Esophagus muscularis mucosa (tissue), 3 donors: ENCODE measurements around the gene IRF4.

Source experiments
- CTCF ChIP-seq, 3 experiments: fragments of 200-600 bp in 2 of 3; fragments of 450-650 bp in 1 of 3; sonication (generic) in 2 of 3; IDR thresholded peaks; one replicate each; pipeline ENCODE4 v1.5.1; 2017 to 2019; ENCODE audit warnings: antibody characterized with exemption in 3 of 3, mild to moderate bottlenecking in 2 of 3, moderate library complexity in 1 of 3
- POLR2A ChIP-seq: fragments of 450-650 bp; IDR thresholded peaks from one replicate; pipeline ENCODE4 v1.6.1; 2017; ENCODE audit warnings: antibody characterized with exemption, moderate library complexity, mild to moderate bottlenecking, low read depth
- POLR2AphosphoS5 ChIP-seq, 2 donors: sonication (generic); formaldehyde crosslinking; IDR thresholded peaks; one replicate each; pipeline ENCODE4 v1.6.1; 2017; ENCODE audit warnings: antibody characterized with exemption in 2 of 2

- TF ChIP-seq CTCF (IDR thresholded peaks at IDR 0.05), result no peak
- TF ChIP-seq POLR2A, result no peak
- TF ChIP-seq POLR2AphosphoS5 (IDR thresholded peaks at IDR 0.05), result no peak
These were observed 41.2 kb upstream of the IRF4 start for GRCh38 chr6:350371-350770.
